Stimulated activated CD8-positive, alpha-beta memory T cell treated with anti-CD3 and anti-CD28 coated beads, Interleukin-4, amount 100 ng/mL, for 4 hours (primary cell): Measurements from ENCODE around the gene TUBB8.
"Not testable (repeated sequence)": the region's sequence is repeated elsewhere in the genome, so short reads cannot be mapped to it uniquely, and the experiment has no call there.

Experiments
- DNase-seq, 2 donors: peaks; one replicate each; pipeline ENCODE4 v3.0.0-alpha.2; 2020; ENCODE audit warnings: low read depth in 2 of 2, low spot score in 1 of 2

The TUBB8 gene

GRCh38 chr10:49926-50325, 830 bp upstream of the TUBB8 start:
- DNase-seq = not testable (repeated sequence)

GRCh38 chr10:47864-48263, 1.2 kb downstream of the TUBB8 start:
- DNase-seq = not testable (repeated sequence)

- not testable (repeated sequence) for DNase-seq
These were observed 35.8 kb downstream of the TUBB8 start for GRCh38 chr10:13315-13635.

GRCh38 chr10:12444-13314, 36.4 kb downstream of the TUBB8 start:
- not testable (repeated sequence) for DNase-seq

GRCh38 chr10:11260-11659, 37.8 kb downstream of the TUBB8 start:
- DNase-seq = not testable (repeated sequence)

- DNase-seq = not testable (repeated sequence)
These were observed 38.7 kb downstream of the TUBB8 start for GRCh38 chr10:10261-10971.
